ENCODE results near the gene RPL39L.

RPL39L gene

GRCh38 chr3:187139126-187139894, at the start of gene RPL39L:
Gene RPL39L, minus strand, starts transcription at chr3:187139496. Its CDS starts 18,196 bp downstream, at chr3:187121300.
- in situ Hi-C loops (cut with HindIII; ENCODE audit: low sequenced_read_pairs) = no loop called here
- peak; percentile 89 for DNase-seq (ENCODE audit: low read depth, low spot score)
- peak within 1 kb of the TSS; percentile 66 for H3K4me3 ChIP-seq (ENCODE audit: low read depth, low read length)
- TF ChIP-seq CTCF (IDR thresholded peaks at IDR 0.05; ENCODE audit: low read depth, low read length) = peak; percentile 97

- no peak for DNase-seq (ENCODE audit: low read depth, low spot score)
- TF ChIP-seq CTCF (IDR thresholded peaks at IDR 0.05; ENCODE audit: low read depth, low read length) = no peak
- H3K4me3 ChIP-seq (ENCODE audit: low read depth, low read length) = no peak overlapping the region
- in situ Hi-C loops (cut with HindIII; ENCODE audit: low sequenced_read_pairs) = no loop called here
These were observed 49.6 kb upstream of the RPL39L start for GRCh38 chr3:187188931-187189330.

GRCh38 chr3:187186801-187187421, 47.6 kb upstream of the RPL39L start:
- in situ Hi-C loops (cut with HindIII; ENCODE audit: low sequenced_read_pairs) = no loop called here
- no peak for TF ChIP-seq CTCF (IDR thresholded peaks at IDR 0.05; ENCODE audit: low read depth, low read length)
- no peak overlapping the region for H3K4me3 ChIP-seq (ENCODE audit: low read depth, low read length)
- peak; percentile 84 for DNase-seq (ENCODE audit: low read depth, low spot score)

- in situ Hi-C loops (cut with HindIII; ENCODE audit: low sequenced_read_pairs) = no loop called here
- TF ChIP-seq CTCF (IDR thresholded peaks at IDR 0.05; ENCODE audit: low read depth, low read length) = no peak
These were observed 47.1 kb upstream of the RPL39L start for GRCh38 chr3:187186375-187186774.

GRCh38 chr3:187185759-187186158, 46.5 kb upstream of the RPL39L start:
- in situ Hi-C loops (cut with HindIII; ENCODE audit: low sequenced_read_pairs) = no loop called here
- H3K4me3 ChIP-seq (ENCODE audit: low read depth, low read length) = no peak overlapping the region
- no peak for DNase-seq (ENCODE audit: low read depth, low spot score)
- no peak for TF ChIP-seq CTCF (IDR thresholded peaks at IDR 0.05; ENCODE audit: low read depth, low read length)

More at GRCh38 chr3:187186375-187186774, 47.1 kb upstream of the RPL39L start:
- no peak for DNase-seq (ENCODE audit: low read depth, low spot score)
- no peak overlapping the region for H3K4me3 ChIP-seq (ENCODE audit: low read depth, low read length)

GRCh38 chr3:187183903-187184302, 44.6 kb upstream of the RPL39L start:
- no peak overlapping the region for H3K4me3 ChIP-seq (ENCODE audit: low read depth, low read length)
- DNase-seq (ENCODE audit: low read depth, low spot score) = no peak
- in situ Hi-C loops (cut with HindIII; ENCODE audit: low sequenced_read_pairs) = no loop called here
- no peak for TF ChIP-seq CTCF (IDR thresholded peaks at IDR 0.05; ENCODE audit: low read depth, low read length)
